Measurements from ENCODE around the gene MAPKAPK5.

DNA sequence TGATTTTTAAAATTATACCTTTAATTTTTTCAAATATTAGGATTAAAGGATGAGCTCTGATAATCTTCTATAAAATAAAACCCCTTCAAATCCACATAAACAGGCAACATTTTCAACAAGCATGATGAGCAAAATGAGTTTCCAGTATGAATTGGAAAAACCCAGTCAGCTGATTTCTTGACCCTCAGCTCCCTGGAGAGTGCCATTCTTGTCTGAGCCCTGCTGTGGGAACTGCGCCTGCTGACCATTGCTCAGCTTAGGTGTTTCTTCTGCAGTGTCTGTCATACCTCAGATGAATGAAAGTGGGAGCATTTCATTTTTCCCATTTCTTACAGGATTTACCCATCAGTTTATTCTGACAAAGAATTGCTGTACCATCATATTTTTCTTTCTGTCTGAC is 27.6 kb downstream of the MAPKAPK5 start:
- TF ChIP-seq CTCF (conservative IDR thresholded peaks at IDR 0.05; ENCODE audit: low read length): no peak
- no peak for TF ChIP-seq EZH2phosphoT487 (IDR thresholded peaks at IDR 0.05; ENCODE audit: borderline replicate concordance)

Data from Loucy (cell line).